OCI-LY7 (cell line): ENCODE results near the gene SMTNL1. TPM values are rescaled to one million over a fixed set of nuclear protein-coding genes. Genes with fewer than 3 reads are reported as not detected.

Experiments used
- BruUV-seq: library from RNA; stranded (reverse); fragments of 400-500 nt; replicated peaks from 2 replicates; lab custom pipeline; 2021; lab: Mats Ljungman, UMichigan
- CTCF ChIA-PET: fragments of 300-600 bp; sonication (Branson Sonifier 250); formaldehyde crosslinking; loops from one replicate; lab custom pipeline; 2022; ENCODE audit warnings: antibody characterized with exemption; ENCODE audit not compliant: unreplicated experiment; lab: Charles Lee
- POLR2A ChIA-PET: fragments of 300-600 bp; sonication (Branson Sonifier 250); formaldehyde crosslinking; loops from one replicate; lab custom pipeline; 2022; ENCODE audit warnings: antibody characterized with exemption; lab: Charles Lee
- DNase-seq: peaks from one replicate; pipeline ENCODE4 v3.0.0-alpha.2; 2015; ENCODE audit warnings: low spot score
- H2AFZ ChIP-seq: fragments of 200-600 bp; sonication (generic), shearing (Covaris generic); 2 replicates; pipeline ENCODE4 v1.6.1; 2014; ENCODE audit warnings: mild to moderate bottlenecking, antibody characterized with exemption, low read length, moderate library complexity
- H3K27ac ChIP-seq: fragments of 200-600 bp; sonication (generic); 2 replicates; pipeline ENCODE4 v1.5.1; 2014; ENCODE audit warnings: mixed run types, low read depth, mild to moderate bottlenecking, moderate library complexity, low read length, inconsistent platforms; ENCODE audit not compliant: poor library complexity, severe bottlenecking
- H3K36me3 ChIP-seq: fragments of 200-600 bp; sonication (generic); 2 replicates; pipeline ENCODE4 v1.6.1; 2014; ENCODE audit warnings: mild to moderate bottlenecking, antibody characterized with exemption, low read length, moderate library complexity, mixed read lengths; ENCODE audit not compliant: insufficient read depth
- H3K4me1 ChIP-seq: fragments of 200-600 bp; sonication (generic); 2 replicates; pipeline ENCODE4 v1.5.1; 2014; ENCODE audit warnings: mild to moderate bottlenecking, low read length; ENCODE audit not compliant: insufficient read depth, poor library complexity, severe bottlenecking
- H3K4me2 ChIP-seq: fragments of 200-600 bp; sonication (generic); 2 replicates; pipeline ENCODE4 v1.6.1; 2014; ENCODE audit warnings: mild to moderate bottlenecking, low read length
- H3K4me3 ChIP-seq: fragments of 200-600 bp; sonication (generic); 2 replicates; pipeline ENCODE4 v1.5.1; 2014; ENCODE audit warnings: mild to moderate bottlenecking, low read depth, low read length; ENCODE audit not compliant: poor library complexity, severe bottlenecking
- H3K79me2 ChIP-seq: fragments of 200-600 bp; sonication (generic); 2 replicates; pipeline ENCODE4 v1.6.1; 2016; ENCODE audit warnings: low read depth, mild to moderate bottlenecking, low read length, moderate library complexity, mixed read lengths; ENCODE audit not compliant: insufficient read depth
- H3K9me2 ChIP-seq: fragments of 200-600 bp; sonication (generic); 2 replicates; pipeline ENCODE4 v1.6.1; 2016; ENCODE audit warnings: mild to moderate bottlenecking, low read length, mixed read lengths; ENCODE audit not compliant: insufficient read depth
- H3K9me3 ChIP-seq: fragments of 200-600 bp; sonication (generic); 2 replicates; pipeline ENCODE4 v1.6.1; 2014; ENCODE audit warnings: mild to moderate bottlenecking, mixed run types, low read length, mixed read lengths
- H4K20me1 ChIP-seq: fragments of 200-600 bp; sonication (generic); 2 replicates; pipeline ENCODE4 v1.6.1; 2014; ENCODE audit warnings: mild to moderate bottlenecking, antibody characterized with exemption, low read length, moderate library complexity, mixed read lengths; ENCODE audit not compliant: insufficient read depth
- CTCF ChIP-seq: fragments of 200-600 bp; sonication (generic); conservative IDR thresholded peaks from 2 replicates; pipeline ENCODE4 v1.5.1; 2014; ENCODE audit warnings: mild to moderate bottlenecking, antibody characterized with exemption, low read length, moderate library complexity, mixed read lengths
- EZH2phosphoT487 ChIP-seq: fragments of 200-600 bp; sonication (generic); IDR thresholded peaks from 2 replicates; pipeline ENCODE4 v1.6.1; 2018; ENCODE audit warnings: low read depth, borderline replicate concordance, mild to moderate bottlenecking, mixed run types, antibody characterized with exemption, low read length, moderate library complexity, mixed read lengths
- intact Hi-C: fragments of 100-400 bp; cut with micrococcal nuclease; formaldehyde crosslinking; loops from one replicate; pipeline ENCODE4 v1.10.0; 2022; ENCODE audit not compliant: unreplicated experiment
- total RNA-seq, 2 experiments: library from RNA; depleted of rRNA in 1 of 2; stranded (reverse); fragments of >200 nt in 1 of 2; shearing (Covaris generic) in 1 of 2; gene quantifications; 2 replicates each; pipeline ENCODE4 v1.2.3, GENCODE V29; 2014 to 2022

The SMTNL1 gene
- total RNA-seq, 2 experiments from 2014 or later: not detected

GRCh38 chr11:57566905-57567514 is 29.6 kb downstream of the SMTNL1 start:
- Histone ChIP-seq H2AFZ (peak overlapping the region; percentile 82), H3K4me3 (peak overlapping the region; percentile 81), H3K36me3 (no peaks in the 10 kb centered on the region), H3K79me2 (peaks cover 16% of the 10 kb centered on the region; the same call in 1 of the 2 replicates), H3K27ac (peak overlapping the region; percentile 51), H3K9me2 (no peaks in the 10 kb centered on the region), H3K4me1 (peaks cover 18% of the 10 kb centered on the region), H4K20me1 (no peaks in the 10 kb centered on the region), H3K9me3 (no peaks in the 10 kb centered on the region), H3K4me2 (peak overlapping the region; percentile 96)
- POLR2A ChIA-PET: interaction anchor here (0.6 to 1.7 kb wide), 4 partner anchors 30 to 233 kb away, joined by 3 to 12 read pairs (median 3); partner anchors contain the start of gene SMTNL1
- peak; percentile 29 for DNase-seq
- BruUV-seq: no TSS peak
- TF ChIP-seq EZH2phosphoT487 (no peak), CTCF (no peak)
- intact Hi-C loops: loop anchor here (2.0 to 5.0 kb wide), 3 partner anchors 36 to 955 kb away; partner anchors contain the start of gene TIMM10
- CTCF ChIA-PET: interaction anchor here (0.6 to 2.2 kb wide), 4 partner anchors 29 to 234 kb away, joined by 3 to 19 read pairs (median 5); no protein-coding TSS in a partner anchor

- H3K36me3 ChIP-seq: no peaks in the 10 kb centered on the region
- ChIA-PET POLR2A (interaction anchor here (0.6 to 1.7 kb wide), 5 partner anchors 31 to 232 kb away, joined by 3 to 12 read pairs (median 3); partner anchors contain the start of gene SMTNL1), CTCF (interaction anchor here (0.5 to 2.2 kb wide), 10 partner anchors 10 to 233 kb away, joined by 3 to 19 read pairs (median 3); no protein-coding TSS in a partner anchor)
- H3K4me2 ChIP-seq: peak within 1 kb of the TSS; percentile 96
- peak; percentile 84 for DNase-seq
- peaks cover 16% of the 10 kb centered on the region; the same call in 1 of the 2 replicates for H3K79me2 ChIP-seq
- TF ChIP-seq EZH2phosphoT487: no peak
- peak; percentile 95; the same call in 1 of the 2 replicates for TF ChIP-seq CTCF
- H3K9me3 ChIP-seq: no peaks in the 10 kb centered on the region
- peak within 1 kb of the TSS; percentile 81 for H3K4me3 ChIP-seq
- H3K9me2 ChIP-seq: no peaks in the 10 kb centered on the region
- intact Hi-C loops: loop anchor here (1.0 to 5.0 kb wide), 5 partner anchors 37 to 955 kb away; partner anchors contain the start of gene TIMM10
- H2AFZ ChIP-seq: peak within 1 kb of the TSS; percentile 92
- H4K20me1 ChIP-seq: no peaks in the 10 kb centered on the region
- peak within 1 kb of the TSS; percentile 79 for H3K27ac ChIP-seq
- peaks cover 18% of the 10 kb centered on the region for H3K4me1 ChIP-seq
- BruUV-seq: no TSS peak
These were observed 30.3 kb downstream of the SMTNL1 start, which contains the start of gene UBE2L6 for GRCh38 chr11:57567515-57568329. Gene UBE2L6 (minus strand): TSS chr11:57567672. CDS start chr11:57567611, 61 bp downstream.
